Karpas-422 (cell line): ENCODE results near the gene PCDHA8. TPM values are rescaled to one million over a fixed set of nuclear protein-coding genes. Genes with fewer than 3 reads are reported as not detected.
"Not testable (repeated sequence)": the region's sequence is repeated elsewhere in the genome, so short reads cannot be mapped to it uniquely, and the experiment has no call there.

ENCODE experiments used
- DNase-seq: peaks from one replicate; pipeline ENCODE4 v3.0.0-alpha.2; 2015
- H2AFZ ChIP-seq: fragments of 200-600 bp; sonication (generic); 2 replicates; pipeline ENCODE4 v1.6.1; 2014; ENCODE audit warnings: antibody characterized with exemption, low read length, mixed read lengths
- H3K27ac ChIP-seq: fragments of 200-600 bp; sonication (generic); 2 replicates; pipeline ENCODE4 v1.5.1; 2014; ENCODE audit warnings: mild to moderate bottlenecking, low read length, moderate library complexity
- H3K27me3 ChIP-seq: fragments of 200-600 bp; sonication (generic); 2 replicates; pipeline ENCODE4 v1.6.1; 2014; ENCODE audit warnings: low read length, mixed read lengths
- H3K36me3 ChIP-seq: fragments of 200-600 bp; sonication (generic); 2 replicates; pipeline ENCODE4 v1.6.1; 2014; ENCODE audit warnings: low read length, mixed read lengths; ENCODE audit not compliant: insufficient read depth
- H3K4me1 ChIP-seq: fragments of 200-600 bp; sonication (generic); 2 replicates; pipeline ENCODE4 v1.6.1; 2014; ENCODE audit warnings: mild to moderate bottlenecking, low read length, mixed read lengths
- H3K4me2 ChIP-seq: fragments of 200-600 bp; sonication (generic); 2 replicates; pipeline ENCODE4 v1.6.1; 2014; ENCODE audit warnings: low read length, low read depth, mild to moderate bottlenecking; ENCODE audit not compliant: poor library complexity, severe bottlenecking
- H3K4me3 ChIP-seq: fragments of 200-600 bp; sonication (generic); 2 replicates; pipeline ENCODE4 v1.5.1; 2014; ENCODE audit warnings: mild to moderate bottlenecking, antibody characterized with exemption, low read length, mixed read lengths
- H3K79me2 ChIP-seq: fragments of 200-600 bp; sonication (generic); 2 replicates; pipeline ENCODE4 v1.6.1; 2014; ENCODE audit warnings: mild to moderate bottlenecking, low read length, mixed read lengths
- H3K9ac ChIP-seq: fragments of 200-600 bp; sonication (generic); 2 replicates; pipeline ENCODE4 v1.6.0; 2014; ENCODE audit warnings: low read length
- H3K9me2 ChIP-seq: fragments of 200-600 bp; sonication (generic), shearing (Covaris generic); replicated peaks from 2 replicates; pipeline ENCODE4 v1.6.0; 2014; ENCODE audit warnings: mild to moderate bottlenecking, low read length, moderate library complexity; ENCODE audit not compliant: insufficient read depth
- H3K9me3 ChIP-seq: fragments of 300-700, 200-600 bp; sonication (generic); 2 replicates; pipeline ENCODE4 v1.6.1; 2014; ENCODE audit warnings: low read length, mixed read lengths
- H4K20me1 ChIP-seq: fragments of 200-600 bp; sonication (generic); 2 replicates; pipeline ENCODE4 v1.6.1; 2014; ENCODE audit warnings: mild to moderate bottlenecking, antibody characterized with exemption, low read length, low read depth; ENCODE audit not compliant: insufficient read depth
- total RNA-seq: library from RNA; depleted of rRNA; stranded (reverse); fragments of >200 nt; shearing (Covaris generic); gene quantifications from 2 replicates; pipeline ENCODE4 v1.2.3, GENCODE V29; 2014; ENCODE audit warnings: low replicate concordance; rRNA removed

The PCDHA8 gene
- not detected in 2 replicates for total RNA-seq

GRCh38 chr5:140840978-140841962 lies at the start of gene PCDHA8:
Gene PCDHA8 (plus strand): TSS chr5:140841187. CDS start chr5:140841322, 135 bp downstream.
- peak; percentile 75 for DNase-seq
- no peak within 1 kb of the TSS for H2AFZ ChIP-seq
- no peaks in the 10 kb centered on the region for H3K27me3 ChIP-seq
- H4K20me1 ChIP-seq, result no peaks in the 10 kb centered on the region
- no peaks in the 10 kb centered on the region for H3K9me3 ChIP-seq
- H3K4me1 ChIP-seq, result no peaks in the 10 kb centered on the region
- peak within 1 kb of the TSS; percentile 28 for H3K4me2 ChIP-seq
- no peaks in the 10 kb centered on the region for H3K9me2 ChIP-seq
- no peaks in the 10 kb centered on the region for H3K79me2 ChIP-seq
- no peak within 1 kb of the TSS for H3K27ac ChIP-seq
- H3K36me3 ChIP-seq, result no peaks in the 10 kb centered on the region
- no peak within 1 kb of the TSS for H3K4me3 ChIP-seq
- H3K9ac ChIP-seq, result no peak within 1 kb of the TSS

- Histone ChIP-seq H3K9ac (no peak within 1 kb of the TSS), H3K79me2 (no peaks in the 10 kb centered on the region), H4K20me1 (no peaks in the 10 kb centered on the region), H2AFZ (no peak within 1 kb of the TSS), H3K36me3 (no peaks in the 10 kb centered on the region), H3K27me3 (no peaks in the 10 kb centered on the region), H3K27ac (no peak within 1 kb of the TSS), H3K4me1 (no peaks in the 10 kb centered on the region), H3K9me2 (no peaks in the 10 kb centered on the region), H3K9me3 (no peaks in the 10 kb centered on the region), H3K4me2 (no peak within 1 kb of the TSS), H3K4me3 (no peak within 1 kb of the TSS)
- peak; percentile 50 for DNase-seq
These were observed 46.3 kb upstream of the PCDHA8 start, which contains the start of gene PCDHA2 for GRCh38 chr5:140794595-140795258. Gene PCDHA2 (plus strand): TSS chr5:140794852.

GRCh38 chr5:140795259-140795641 lies 45.7 kb upstream of the PCDHA8 start:
- H3K9me2 ChIP-seq, result no peaks in the 10 kb centered on the region
- H3K4me3 ChIP-seq, result no peak overlapping the region
- no peaks in the 10 kb centered on the region for H3K79me2 ChIP-seq
- no peaks in the 10 kb centered on the region for H3K36me3 ChIP-seq
- H3K9me3 ChIP-seq, result no peaks in the 10 kb centered on the region
- H3K27me3 ChIP-seq, result no peaks in the 10 kb centered on the region
- H3K4me1 ChIP-seq, result no peaks in the 10 kb centered on the region
- no peak for DNase-seq
- H2AFZ ChIP-seq, result no peak overlapping the region
- no peak overlapping the region for H3K4me2 ChIP-seq
- H3K9ac ChIP-seq, result no peak overlapping the region
- H3K27ac ChIP-seq, result no peak overlapping the region
- no peaks in the 10 kb centered on the region for H4K20me1 ChIP-seq

- not testable (repeated sequence) for H3K4me1 ChIP-seq, H3K79me2 ChIP-seq, H3K27ac ChIP-seq, H3K4me2 ChIP-seq, H2AFZ ChIP-seq, H3K9me3 ChIP-seq, H3K36me3 ChIP-seq, H4K20me1 ChIP-seq, H3K9me2 ChIP-seq, DNase-seq, H3K4me3 ChIP-seq, H3K9ac ChIP-seq, H3K27me3 ChIP-seq
These were observed 44.8 kb upstream of the PCDHA8 start for GRCh38 chr5:140796072-140796717.

- DNase-seq, result no peak
- no peak overlapping the region for H3K4me3 ChIP-seq
- no peaks in the 10 kb centered on the region for H3K27me3 ChIP-seq
- no peak overlapping the region for H3K27ac ChIP-seq
- H3K9me2 ChIP-seq, result no peaks in the 10 kb centered on the region
- no peaks in the 10 kb centered on the region for H3K9me3 ChIP-seq
- H3K9ac ChIP-seq, result no peak overlapping the region
- no peak overlapping the region for H2AFZ ChIP-seq
- H3K4me1 ChIP-seq, result no peaks in the 10 kb centered on the region
- H3K79me2 ChIP-seq, result no peaks in the 10 kb centered on the region
- H4K20me1 ChIP-seq, result no peaks in the 10 kb centered on the region
- H3K4me2 ChIP-seq, result no peak overlapping the region
- H3K36me3 ChIP-seq, result no peaks in the 10 kb centered on the region
These were observed 44.3 kb upstream of the PCDHA8 start for GRCh38 chr5:140796718-140797095.

- no peak within 1 kb of the TSS for H3K27ac ChIP-seq
- peak; percentile 41 for DNase-seq
- H3K9me2 ChIP-seq, result no peaks in the 10 kb centered on the region
- no peaks in the 10 kb centered on the region for H3K27me3 ChIP-seq
- H3K36me3 ChIP-seq, result no peaks in the 10 kb centered on the region
- H4K20me1 ChIP-seq, result no peaks in the 10 kb centered on the region
- no peaks in the 10 kb centered on the region for H3K79me2 ChIP-seq
- H3K4me1 ChIP-seq, result no peaks in the 10 kb centered on the region
- H3K9ac ChIP-seq, result no peak within 1 kb of the TSS
- H2AFZ ChIP-seq, result no peak within 1 kb of the TSS
- H3K4me3 ChIP-seq, result no peak within 1 kb of the TSS
- no peaks in the 10 kb centered on the region for H3K9me3 ChIP-seq
- no peak within 1 kb of the TSS for H3K4me2 ChIP-seq
These were observed 40.0 kb upstream of the PCDHA8 start, which contains the start of gene PCDHA3 for GRCh38 chr5:140800816-140801493. Gene PCDHA3 (plus strand): TSS chr5:140801057.

GRCh38 chr5:140801494-140801841 lies 39.5 kb upstream of the PCDHA8 start:
- H3K9me2 ChIP-seq, result no peaks in the 10 kb centered on the region
- H4K20me1 ChIP-seq, result no peaks in the 10 kb centered on the region
- no peak overlapping the region for H3K4me3 ChIP-seq
- no peaks in the 10 kb centered on the region for H3K79me2 ChIP-seq
- no peaks in the 10 kb centered on the region for H3K27me3 ChIP-seq
- H2AFZ ChIP-seq, result no peak overlapping the region
- no peak overlapping the region for H3K4me2 ChIP-seq
- no peak overlapping the region for H3K9ac ChIP-seq
- no peak overlapping the region for H3K27ac ChIP-seq
- no peak for DNase-seq
- H3K36me3 ChIP-seq, result no peaks in the 10 kb centered on the region
- H3K9me3 ChIP-seq, result no peaks in the 10 kb centered on the region
- no peaks in the 10 kb centered on the region for H3K4me1 ChIP-seq
